Lower lobe of right lung (tissue), 2 donors: ENCODE data around the gene AFG1L. TPM values are rescaled to one million over a fixed set of nuclear protein-coding genes. Genes with fewer than 3 reads are reported as not detected.

Experiments used
- ATAC-seq, 2 donors: fragments of 200-7000 bp; cut with Tn5 transposase; one replicate each; pipeline ENCODE4 v1.9.1; 2020 to 2022; ENCODE audit warnings: mild to moderate bottlenecking in 2 of 2, moderate library complexity in 2 of 2
- DNase-seq: peaks from one replicate; pipeline ENCODE4 v3.0.0-alpha.2; 2020
- H3K27ac ChIP-seq: fragments of 200-600 bp; one replicate; pipeline ENCODE4 v1.8.0; 2022
- H3K27me3 ChIP-seq: fragments of 200-600 bp; one replicate; pipeline ENCODE4 v1.8.0; 2022; ENCODE audit warnings: low read depth
- H3K36me3 ChIP-seq: fragments of 200-600 bp; one replicate; pipeline ENCODE4 v1.8.0; 2022; ENCODE audit warnings: mild to moderate bottlenecking
- H3K4me1 ChIP-seq: fragments of 200-600 bp; one replicate; pipeline ENCODE4 v1.8.0; 2022
- H3K4me3 ChIP-seq: fragments of 200-600 bp; one replicate; pipeline ENCODE4 v1.8.0; 2022; ENCODE audit warnings: mild to moderate bottlenecking
- H3K9me3 ChIP-seq: fragments of 200-600 bp; one replicate; pipeline ENCODE4 v1.8.0; 2022
- CTCF ChIP-seq: fragments of 200-600 bp; IDR thresholded peaks from one replicate; pipeline ENCODE4 v1.8.0; 2022; ENCODE audit warnings: antibody characterized with exemption, mild to moderate bottlenecking
- intact Hi-C: fragments of 100-400 bp; cut with DNase I; formaldehyde crosslinking; loops from one replicate; pipeline ENCODE4 v1.11.0; 2022
- total RNA-seq: library from RNA; stranded (reverse); fragmentation: NEBNext Ultra II Directional; extraction: Animal tissue kit (Norgen Biotek cat#: 25700); gene quantifications from one replicate; pipeline ENCODE4 v1.2.1, GENCODE V29; 2021
- donor health status: DM: no; HTN: yes; CAD: no; lungs with severe emphysema.

Gene AFG1L
- total RNA-seq, 1 donor from 2014 or later = 7.4 TPM

- Histone ChIP-seq H3K36me3 (no peaks in the 10 kb centered on the region), H3K4me1 (peaks cover 10% of the 10 kb centered on the region), H3K9me3 (no peaks in the 10 kb centered on the region), H3K27me3 (no peaks in the 10 kb centered on the region), H3K27ac (no peak overlapping the region), H3K4me3 (no peak overlapping the region)
- intact Hi-C loops = no loop called here
- DNase-seq (no peak), ATAC-seq (no peak)
- TF ChIP-seq CTCF = no peak
These were observed 158.8 kb downstream of the AFG1L start for GRCh38 chr6:108453601-108454185.

- no peaks in the 10 kb centered on the region for H3K9me3 ChIP-seq
- ATAC-seq (no peak), DNase-seq (no peak)
- intact Hi-C loops = no loop called here
- no peaks in the 10 kb centered on the region for H3K36me3 ChIP-seq
- H3K27ac ChIP-seq = no peak overlapping the region
- H3K4me3 ChIP-seq = no peak overlapping the region
- peaks cover 10% of the 10 kb centered on the region for H3K4me1 ChIP-seq
- H3K27me3 ChIP-seq = no peaks in the 10 kb centered on the region
- no peak for TF ChIP-seq CTCF
These were observed 159.5 kb downstream of the AFG1L start for GRCh38 chr6:108454356-108454755.

- no peaks in the 10 kb centered on the region for H3K27me3 ChIP-seq
- no peak overlapping the region for H3K27ac ChIP-seq
- H3K4me3 ChIP-seq = no peak overlapping the region
- H3K36me3 ChIP-seq = no peaks in the 10 kb centered on the region
- ATAC-seq (no peak), DNase-seq (no peak)
- H3K9me3 ChIP-seq = no peaks in the 10 kb centered on the region
- no peak for TF ChIP-seq CTCF
- H3K4me1 ChIP-seq = peaks cover 10% of the 10 kb centered on the region
- intact Hi-C loops = no loop called here
These were observed 160.8 kb downstream of the AFG1L start for GRCh38 chr6:108455688-108456087.

- ATAC-seq = no peak
- TF ChIP-seq CTCF = no peak
- intact Hi-C loops = no loop called here
- H3K9me3 ChIP-seq = no peaks in the 10 kb centered on the region
- no peaks in the 10 kb centered on the region for H3K36me3 ChIP-seq
- no peak overlapping the region for H3K27ac ChIP-seq
- no peak overlapping the region for H3K4me3 ChIP-seq
- no peaks in the 10 kb centered on the region for H3K4me1 ChIP-seq
- no peaks in the 10 kb centered on the region for H3K27me3 ChIP-seq
- DNase-seq = no peak
These were observed 168.9 kb downstream of the AFG1L start for GRCh38 chr6:108463784-108464183.

GRCh38 chr6:108464418-108465097 is 169.7 kb downstream of the AFG1L start:
- no peaks in the 10 kb centered on the region for H3K36me3 ChIP-seq
- no peaks in the 10 kb centered on the region for H3K9me3 ChIP-seq
- intact Hi-C loops = no loop called here
- ATAC-seq = no peak
- H3K27ac ChIP-seq = no peak overlapping the region
- DNase-seq = no peak
- no peak overlapping the region for H3K4me3 ChIP-seq
- no peaks in the 10 kb centered on the region for H3K27me3 ChIP-seq
- no peaks in the 10 kb centered on the region for H3K4me1 ChIP-seq
- TF ChIP-seq CTCF = no peak
